ENCODE data around the gene NAALADL1.
"Not testable (repeated sequence)": the region's sequence is repeated elsewhere in the genome, so short reads cannot be mapped to it uniquely, and the experiment has no call there.

NAALADL1 gene

GRCh38 chr11:65008016-65008415, 50.3 kb downstream of the NAALADL1 start:
- no peak for DNase-seq

DNA sequence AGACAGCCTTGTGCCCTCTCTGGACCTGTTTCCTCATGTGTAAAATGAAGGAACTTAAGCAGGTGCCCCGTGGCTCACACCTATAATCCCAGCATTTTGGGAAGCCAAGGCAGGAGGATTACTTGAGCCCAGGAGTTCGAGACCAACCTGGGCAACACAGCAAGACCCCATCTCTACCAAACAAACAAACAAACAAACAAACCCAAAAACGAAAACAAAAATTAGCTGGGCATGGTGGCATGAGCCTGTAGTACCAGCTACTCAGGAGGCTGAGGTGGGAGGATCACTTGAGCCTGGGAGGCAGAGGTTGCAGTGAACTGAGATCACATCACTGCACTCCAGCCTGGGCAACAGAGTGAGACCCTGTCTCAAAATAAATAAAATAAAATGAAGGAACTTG, 54.4 kb downstream of the NAALADL1 start:
- not testable (repeated sequence) for DNase-seq

- no peak for DNase-seq
Measured at GRCh38 chr11:65003282-65003681, 55.1 kb downstream of the NAALADL1 start.

- no peak for DNase-seq
Measured at GRCh38 chr11:65002706-65003105, 55.6 kb downstream of the NAALADL1 start.

DNA sequence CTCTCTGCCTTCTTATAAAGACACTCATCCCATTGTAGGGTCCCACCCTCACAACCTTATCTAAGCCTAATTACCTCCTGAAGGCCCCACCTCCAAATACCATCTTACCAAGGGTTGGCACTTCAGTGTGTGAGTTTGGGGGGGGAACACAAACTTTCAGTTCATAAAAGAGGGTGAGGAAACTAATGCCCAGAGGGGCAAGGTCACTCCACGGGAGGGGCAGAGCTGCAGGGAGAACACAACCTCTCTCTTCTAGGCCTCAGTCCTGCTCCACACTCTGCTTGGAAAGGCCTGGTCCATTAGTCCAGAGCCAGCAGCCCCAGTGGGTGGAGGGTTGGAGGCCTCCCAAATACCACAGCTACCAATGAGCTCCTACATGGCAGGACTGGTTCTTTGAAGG, 58.9 kb downstream of the NAALADL1 start:
- no peak for DNase-seq

- DNase-seq = no peak
Measured at GRCh38 chr11:64998690-64999431, 59.5 kb downstream of the NAALADL1 start.

DNA sequence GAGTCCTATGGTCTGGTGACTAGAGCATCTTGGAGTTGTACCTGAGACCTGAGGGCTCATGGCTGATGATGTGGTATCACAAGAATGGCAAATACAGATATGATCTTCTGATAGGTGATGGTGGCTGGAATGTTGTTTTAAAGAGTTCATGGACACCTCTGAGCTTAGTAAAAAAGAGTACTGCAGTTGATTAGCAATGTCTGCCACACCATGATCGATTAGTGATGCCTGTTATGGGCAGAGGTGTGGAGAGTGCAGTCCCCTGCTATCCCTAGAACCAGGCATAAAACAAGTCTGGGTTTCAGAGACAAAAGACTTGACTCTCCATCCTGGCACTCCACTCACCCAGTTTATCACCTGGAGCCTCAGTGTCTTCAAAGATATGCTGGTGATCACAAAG, 60.2 kb downstream of the NAALADL1 start:
- DNase-seq = no peak

- no peak for DNase-seq
Measured at GRCh38 chr11:64996710-64997380, 61.5 kb downstream of the NAALADL1 start, which contains the start of gene BATF2. Gene BATF2 (minus strand): TSS chr11:64996971. CDS start chr11:64996914, 57 bp downstream.

- DNase-seq = no peak
Measured at GRCh38 chr11:64996327-64996709, 62.0 kb downstream of the NAALADL1 start.
